Skeletal muscle satellite cell (primary cell): ENCODE data around the gene NACA2.
"Not testable (repeated sequence)": the region's sequence is repeated elsewhere in the genome, so short reads cannot be mapped to it uniquely, and the experiment has no call there.

ENCODE experiments used
- H3K27me3 ChIP-seq: 2 replicates; pipeline ENCODE4 v1.7.0; 2013; ENCODE audit warnings: low read length; ENCODE audit not compliant: control insufficient read depth, insufficient read depth
- H3K36me3 ChIP-seq: 2 replicates; pipeline ENCODE4 v1.7.0; 2013; ENCODE audit warnings: mild to moderate bottlenecking, control low read depth, low read length; ENCODE audit not compliant: insufficient read depth
- H3K4me1 ChIP-seq: 2 replicates; pipeline ENCODE4 v1.7.0; 2013; ENCODE audit warnings: low read length; ENCODE audit not compliant: control insufficient read depth, insufficient read depth
- H3K4me2 ChIP-seq: 2 replicates; pipeline ENCODE4 v1.7.0; 2013; ENCODE audit warnings: mild to moderate bottlenecking, low read length
- H3K4me3 ChIP-seq: 2 replicates; pipeline ENCODE4 v1.7.0; 2013; ENCODE audit warnings: low read length
- H3K9ac ChIP-seq: 2 replicates; pipeline ENCODE4 v1.7.0; 2013; ENCODE audit warnings: mild to moderate bottlenecking, low read depth, low read length, moderate library complexity
- H3K9me3 ChIP-seq: replicated peaks from 2 replicates; pipeline ENCODE4 v1.7.0; 2013; ENCODE audit warnings: mild to moderate bottlenecking, control low read depth, low read length

Gene NACA2

DNA sequence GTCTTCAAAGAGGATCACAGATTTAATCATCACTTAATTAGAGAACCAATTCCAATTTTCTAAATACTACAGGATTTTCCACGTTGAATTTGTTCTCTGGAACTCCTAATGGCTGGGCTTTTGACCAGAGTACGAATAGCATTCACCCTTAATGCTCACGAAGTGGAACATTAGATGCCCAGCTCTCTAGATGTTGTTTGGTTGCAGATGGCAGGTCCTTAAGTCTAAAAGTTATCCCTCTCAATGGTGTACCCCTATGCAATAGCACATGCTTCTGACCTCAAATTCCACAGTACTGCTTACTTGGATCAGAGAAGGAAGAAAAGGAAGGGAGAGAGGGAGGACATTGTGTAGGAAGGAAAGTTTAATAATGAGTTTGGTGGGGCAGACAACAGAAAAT, 8.6 kb upstream of the NACA2 start:
- H3K4me1 ChIP-seq, result no peaks in the 10 kb centered on the region
- H3K4me3 ChIP-seq, result no peak overlapping the region
- no peaks in the 10 kb centered on the region for H3K36me3 ChIP-seq
- H3K27me3 ChIP-seq, result peaks cover 59% of the 10 kb centered on the region
- H3K9ac ChIP-seq, result no peak overlapping the region
- no peaks in the 10 kb centered on the region for H3K9me3 ChIP-seq
- H3K4me2 ChIP-seq, result no peak overlapping the region

DNA sequence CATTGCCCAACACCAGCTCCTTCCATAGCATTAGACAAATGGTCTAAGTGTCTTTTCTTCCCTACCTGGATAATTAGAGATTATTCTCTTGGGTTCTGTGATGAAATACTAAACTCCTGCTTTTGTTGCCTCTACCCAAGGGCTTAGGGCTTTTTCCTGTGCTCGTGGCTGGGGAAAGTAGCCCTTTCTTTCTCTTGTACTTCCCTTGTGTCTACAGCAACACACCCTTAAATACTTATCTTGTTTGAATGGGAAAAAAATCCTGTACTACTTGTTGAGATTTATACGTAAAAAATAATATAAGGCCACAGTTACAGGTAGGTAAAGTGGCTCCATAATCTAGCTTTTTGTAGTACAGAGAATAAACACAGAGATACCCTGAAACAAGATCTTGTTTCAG, 7.0 kb upstream of the NACA2 start:
- Histone ChIP-seq H3K9ac (no peak overlapping the region), H3K4me1 (no peaks in the 10 kb centered on the region), H3K4me3 (no peak overlapping the region), H3K36me3 (no peaks in the 10 kb centered on the region), H3K4me2 (no peak overlapping the region), H3K9me3 (no peaks in the 10 kb centered on the region), H3K27me3 (peaks cover 72% of the 10 kb centered on the region)

GRCh38 chr17:61597607-61598006, 6.6 kb upstream of the NACA2 start:
- Histone ChIP-seq H3K36me3 (no peaks in the 10 kb centered on the region), H3K27me3 (peaks cover 75% of the 10 kb centered on the region), H3K9ac (no peak overlapping the region), H3K4me1 (no peaks in the 10 kb centered on the region), H3K9me3 (no peaks in the 10 kb centered on the region), H3K4me2 (no peak overlapping the region), H3K4me3 (no peak overlapping the region)

- H3K4me1 ChIP-seq, result no peaks in the 10 kb centered on the region
- H3K9me3 ChIP-seq, result no peaks in the 10 kb centered on the region
- no peak overlapping the region for H3K4me3 ChIP-seq
- H3K4me2 ChIP-seq, result no peak overlapping the region
- no peaks in the 10 kb centered on the region for H3K36me3 ChIP-seq
- peaks cover 81% of the 10 kb centered on the region for H3K27me3 ChIP-seq
- H3K9ac ChIP-seq, result no peak overlapping the region
Measured at GRCh38 chr17:61595418-61596186, 4.6 kb upstream of the NACA2 start.

DNA sequence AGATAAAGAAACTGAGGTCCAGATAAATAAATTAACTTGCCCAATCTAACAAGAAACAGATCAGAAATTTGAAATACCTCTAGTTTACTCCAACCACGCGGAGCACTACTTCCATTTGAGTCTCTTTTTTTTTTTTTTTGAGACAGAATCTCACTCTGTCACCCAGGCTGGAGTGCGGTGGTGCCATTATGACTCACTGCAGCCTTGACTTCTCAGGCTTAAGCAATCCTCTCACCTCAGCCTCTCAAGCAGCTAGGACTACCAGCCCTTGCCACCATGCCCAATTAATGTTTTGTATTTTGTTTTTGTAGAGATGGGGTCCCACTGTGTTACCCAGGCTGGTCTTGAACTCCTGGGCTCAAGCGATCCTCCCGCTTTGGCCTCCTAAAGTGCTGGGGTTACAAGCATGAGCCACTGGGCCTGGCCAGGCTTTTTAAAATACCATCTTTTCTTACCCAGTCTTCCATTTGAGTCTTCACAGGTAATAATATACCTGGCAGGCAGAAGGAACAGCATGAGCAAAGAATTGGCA, 3.3 kb upstream of the NACA2 start:
- no peak overlapping the region for H3K4me3 ChIP-seq
- no peak overlapping the region for H3K9ac ChIP-seq
- no peaks in the 10 kb centered on the region for H3K4me1 ChIP-seq
- H3K9me3 ChIP-seq, result no peaks in the 10 kb centered on the region
- no peaks in the 10 kb centered on the region for H3K36me3 ChIP-seq
- peaks cover 82% of the 10 kb centered on the region for H3K27me3 ChIP-seq
- H3K4me2 ChIP-seq, result no peak overlapping the region

DNA sequence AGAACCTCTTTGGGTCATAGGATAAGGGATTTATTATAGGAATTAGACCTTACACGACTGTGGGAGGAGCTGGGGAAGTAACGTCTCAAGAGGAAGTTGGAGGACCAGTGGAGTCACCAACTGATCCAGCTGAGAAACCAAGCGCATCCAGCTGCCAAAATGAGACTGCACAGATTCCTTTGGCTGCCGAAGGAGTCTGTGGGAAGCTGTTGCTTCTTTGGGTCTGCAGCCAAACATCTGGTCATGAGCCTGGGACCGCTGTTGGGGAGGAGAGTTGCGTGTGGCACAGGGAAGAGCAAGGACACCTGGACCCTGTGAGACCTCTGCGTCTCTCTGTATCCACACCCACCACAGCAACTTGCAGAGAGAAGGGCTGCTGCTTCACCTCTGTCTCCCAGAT, 2.4 kb upstream of the NACA2 start:
- no peak overlapping the region for H3K9ac ChIP-seq
- H3K27me3 ChIP-seq, result peaks cover 81% of the 10 kb centered on the region
- H3K9me3 ChIP-seq, result no peaks in the 10 kb centered on the region
- no peaks in the 10 kb centered on the region for H3K36me3 ChIP-seq
- no peak overlapping the region for H3K4me2 ChIP-seq
- no peaks in the 10 kb centered on the region for H3K4me1 ChIP-seq
- H3K4me3 ChIP-seq, result no peak overlapping the region

- no peaks in the 10 kb centered on the region for H3K36me3 ChIP-seq
- H3K9ac ChIP-seq, result no peak overlapping the region
- H3K4me1 ChIP-seq, result no peaks in the 10 kb centered on the region
- H3K27me3 ChIP-seq, result peaks cover 80% of the 10 kb centered on the region
- H3K4me3 ChIP-seq, result no peak overlapping the region
- H3K9me3 ChIP-seq, result no peaks in the 10 kb centered on the region
- H3K4me2 ChIP-seq, result no peak overlapping the region
Measured at GRCh38 chr17:61591930-61592329, 911 bp upstream of the NACA2 start.

- Histone ChIP-seq H3K4me3 (no peak overlapping the region), H3K9ac (no peak overlapping the region), H3K4me2 (no peak overlapping the region), H3K27me3 (peaks cover 61% of the 10 kb centered on the region), H3K4me1 (no peaks in the 10 kb centered on the region), H3K36me3 (no peaks in the 10 kb centered on the region), H3K9me3 (no peaks in the 10 kb centered on the region)
Measured at GRCh38 chr17:61589990-61590389, 1.0 kb downstream of the NACA2 start.

DNA sequence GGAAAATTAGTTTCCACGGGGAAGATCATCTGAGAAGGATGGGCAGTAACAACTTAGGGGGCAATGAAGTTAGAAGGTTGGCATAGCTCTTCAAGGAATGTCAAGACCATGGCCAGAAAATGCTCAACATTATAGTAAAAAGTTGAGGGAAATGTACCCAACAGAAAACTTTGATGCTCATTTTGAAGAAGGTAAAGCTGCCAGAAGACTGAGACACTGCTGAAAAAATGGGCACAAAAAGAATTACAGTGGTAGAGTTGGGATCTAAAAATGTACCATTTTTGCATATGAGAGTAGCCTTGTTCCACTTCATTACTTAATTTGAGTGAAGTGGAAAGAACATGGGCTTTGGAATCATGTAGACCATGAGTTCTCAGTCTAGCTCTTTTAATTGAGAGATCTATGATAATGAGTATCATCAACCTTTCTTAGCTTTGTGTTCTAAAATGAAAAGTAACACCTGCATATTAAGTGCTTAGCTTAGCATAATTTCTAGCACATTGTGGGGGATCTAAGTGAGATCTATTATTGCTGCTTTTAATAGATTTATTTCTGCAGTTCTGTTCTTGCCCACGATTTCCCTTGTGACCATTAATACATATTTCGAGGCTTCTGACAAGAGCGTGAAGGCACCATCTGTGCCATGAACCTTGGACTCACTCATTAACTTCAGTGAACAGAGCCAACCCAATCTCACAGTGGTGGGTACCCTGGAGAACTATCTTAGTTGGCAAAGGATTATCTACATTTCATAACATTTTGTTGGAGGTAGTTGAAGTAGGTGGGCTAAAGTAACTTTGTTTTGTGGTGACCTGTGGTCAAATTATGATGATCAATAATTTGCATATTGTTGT, 3.0 kb downstream of the NACA2 start:
- Histone ChIP-seq H3K36me3 (no peaks in the 10 kb centered on the region), H3K27me3 (peaks cover 45% of the 10 kb centered on the region), H3K9me3 (no peaks in the 10 kb centered on the region), H3K4me1 (no peaks in the 10 kb centered on the region), H3K4me3 (no peak overlapping the region), H3K9ac (no peak overlapping the region), H3K4me2 (no peak overlapping the region)

GRCh38 chr17:61587242-61587641, 3.8 kb downstream of the NACA2 start:
- H3K4me1 ChIP-seq, result no peaks in the 10 kb centered on the region

DNA sequence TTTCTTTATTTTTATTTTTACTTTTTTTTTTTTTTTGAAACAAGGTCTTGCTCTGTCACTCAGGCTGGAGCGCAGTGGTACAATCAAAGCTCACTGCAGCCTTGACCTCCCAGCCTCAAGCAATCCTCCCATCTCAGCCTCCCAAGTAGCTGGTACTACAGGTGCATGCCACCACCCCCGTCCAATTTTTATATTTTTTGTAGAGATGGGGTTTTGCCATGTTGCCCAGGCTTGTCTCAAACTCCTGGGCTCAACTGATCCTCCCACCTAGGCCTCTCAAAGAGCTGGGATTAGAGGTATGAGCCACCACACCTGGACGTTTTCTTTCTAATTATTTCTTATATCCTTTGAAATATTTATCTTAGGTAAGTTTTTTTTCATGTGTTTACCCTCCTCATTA, 4.4 kb downstream of the NACA2 start:
- not testable (repeated sequence) for H3K4me3 ChIP-seq, H3K36me3 ChIP-seq, H3K4me1 ChIP-seq, H3K9me3 ChIP-seq, H3K9ac ChIP-seq, H3K4me2 ChIP-seq
- peaks cover 33% of the 10 kb centered on the region for H3K27me3 ChIP-seq

More at GRCh38 chr17:61587242-61587641, 3.8 kb downstream of the NACA2 start:
- Histone ChIP-seq H3K9ac (no peak overlapping the region), H3K4me3 (no peak overlapping the region), H3K27me3 (peaks cover 38% of the 10 kb centered on the region), H3K4me2 (no peak overlapping the region), H3K9me3 (no peaks in the 10 kb centered on the region), H3K36me3 (no peaks in the 10 kb centered on the region)
